ENCODE data around the gene AKR1B15.

The AKR1B15 gene

DNA sequence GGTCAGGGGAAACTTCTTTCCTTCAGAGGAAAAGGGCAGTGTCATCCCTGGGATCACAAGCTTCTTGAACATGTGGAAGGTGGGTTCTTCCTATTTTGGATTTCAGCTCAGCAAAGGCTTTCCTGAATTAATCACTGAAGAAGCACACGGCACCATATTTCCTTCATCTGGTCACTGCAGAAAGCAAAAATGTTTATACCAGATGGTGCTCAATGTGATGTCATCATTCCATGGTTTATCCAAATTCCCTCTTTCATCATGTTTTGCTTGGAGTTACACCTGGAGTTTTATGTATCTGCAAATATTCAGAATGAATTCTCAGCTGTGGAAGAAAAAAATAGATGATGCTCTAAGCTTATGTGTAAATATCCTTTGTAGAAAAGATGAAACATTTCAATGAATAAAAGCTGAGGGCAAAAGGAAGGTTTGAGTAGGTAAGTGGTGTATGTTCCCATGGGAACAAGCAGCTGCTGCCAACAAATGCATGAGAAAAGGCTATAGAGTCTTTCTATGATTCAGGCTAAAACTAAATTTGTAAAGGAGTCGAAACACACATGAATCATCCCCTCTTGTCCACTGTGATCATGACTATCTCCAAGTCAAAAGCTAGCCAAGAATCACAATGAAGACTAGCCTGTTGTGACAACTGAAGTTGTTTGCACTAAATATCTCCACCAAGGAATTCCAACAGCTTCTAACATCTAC is 70.9 kb downstream of the AKR1B15 start:
- Mint-ChIP-seq H3K27me3 (peaks cover 37 to 58% of the 10 kb centered on the region in 2 donors), H3K9me3 (no peaks in the 10 kb centered on the region), H3K4me1 (ENCODE audit: low read depth in 2 of 2) (no peaks in the 10 kb centered on the region), H3K4me3 (no peak overlapping the region), H3K27ac (no peak overlapping the region), H3K36me3 (ENCODE audit: insufficient read depth) (no peaks in the 10 kb centered on the region)
- no peak for ATAC-seq (replicated peaks)
- no peak for DNase-seq

DNA sequence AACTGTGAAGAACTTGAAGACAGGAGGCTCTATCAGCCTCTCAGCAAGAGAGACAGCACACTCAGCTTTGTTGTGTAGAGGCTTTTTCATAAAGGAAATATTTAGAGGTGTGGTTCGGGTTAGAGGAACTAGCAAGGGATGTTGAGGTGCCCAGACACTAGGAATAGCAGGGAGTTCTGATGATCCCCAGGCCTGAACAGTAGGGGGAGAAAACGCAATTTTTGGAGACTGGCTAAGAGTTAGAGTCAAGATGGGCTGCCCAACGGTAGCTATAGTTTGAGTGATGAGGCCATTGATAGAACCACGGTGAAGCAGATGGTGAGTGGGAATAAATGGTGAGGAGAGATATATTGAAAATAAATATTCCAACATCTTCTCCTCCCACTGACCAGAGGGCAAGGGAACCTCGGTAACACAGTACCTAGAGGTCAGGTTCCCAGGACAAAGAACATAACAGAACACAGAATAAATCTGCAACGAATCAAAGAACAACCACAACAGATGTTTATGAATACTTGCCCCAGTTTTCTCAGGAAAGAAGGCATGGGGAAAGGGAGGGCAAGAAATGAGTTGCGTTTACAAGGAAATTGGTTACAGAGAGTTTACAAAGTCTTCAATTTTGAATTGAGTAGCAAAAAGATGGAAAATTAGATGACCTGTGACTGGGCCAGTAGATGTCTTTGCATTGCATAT is 73.5 kb downstream of the AKR1B15 start:
- H3K36me3 Mint-ChIP-seq (ENCODE audit: insufficient read depth), result no peaks in the 10 kb centered on the region
- DNase-seq (no peak), ATAC-seq (replicated peaks) (no peak)
- H3K9me3 Mint-ChIP-seq, result no peaks in the 10 kb centered on the region
- peaks cover 40 to 58% of the 10 kb centered on the region in 2 donors for H3K27me3 Mint-ChIP-seq
- no peak overlapping the region for H3K4me3 Mint-ChIP-seq
- H3K4me1 Mint-ChIP-seq (ENCODE audit: low read depth in 2 of 2), result no peaks in the 10 kb centered on the region
- H3K27ac Mint-ChIP-seq, result no peak overlapping the region

DNA sequence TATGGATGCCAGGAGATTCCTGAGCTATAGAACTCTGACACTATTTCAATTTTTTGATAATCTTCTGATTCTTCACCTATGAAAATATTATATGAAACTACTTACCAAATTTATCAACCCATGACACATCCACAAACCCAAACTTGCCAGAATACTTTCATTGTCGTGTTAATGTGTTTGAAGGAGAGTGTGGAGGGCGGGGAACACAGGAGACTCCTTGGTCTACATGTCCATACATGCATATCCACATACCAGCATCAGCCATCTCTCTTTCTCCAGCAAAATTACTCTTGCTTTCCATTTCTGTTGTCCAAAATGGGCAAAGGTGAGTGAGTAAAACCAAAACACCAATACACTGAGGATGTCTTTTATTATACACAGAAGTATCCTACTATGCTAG is 74.3 kb downstream of the AKR1B15 start:
- H3K4me1 Mint-ChIP-seq (ENCODE audit: low read depth in 2 of 2), result no peaks in the 10 kb centered on the region
- no peak overlapping the region for H3K4me3 Mint-ChIP-seq
- H3K36me3 Mint-ChIP-seq (ENCODE audit: insufficient read depth), result no peaks in the 10 kb centered on the region
- no peaks in the 10 kb centered on the region for H3K9me3 Mint-ChIP-seq
- ATAC-seq (replicated peaks) (no peak), DNase-seq (no peak)
- no peak overlapping the region for H3K27ac Mint-ChIP-seq
- peaks cover 47 to 58% of the 10 kb centered on the region in 2 donors for H3K27me3 Mint-ChIP-seq

DNA sequence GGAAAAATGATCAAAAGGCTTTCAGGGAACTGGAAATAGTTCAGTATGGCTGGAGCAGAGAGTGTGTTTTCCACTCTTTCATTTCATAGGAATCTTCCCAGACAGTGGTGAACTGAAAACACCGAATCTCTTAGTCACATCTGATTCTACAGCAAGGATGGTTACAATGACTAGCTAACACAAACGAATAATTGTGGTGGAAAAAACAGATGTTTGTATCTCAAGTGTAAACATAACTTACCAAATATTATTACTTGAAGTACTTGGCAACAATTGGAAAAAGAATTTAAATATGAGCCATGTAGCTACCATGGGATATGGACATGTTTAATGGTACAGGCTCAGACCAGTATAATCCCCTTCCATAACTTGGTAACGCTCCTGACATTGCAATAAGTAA is 76.6 kb downstream of the AKR1B15 start:
- Mint-ChIP-seq H3K36me3 (ENCODE audit: insufficient read depth) (no peaks in the 10 kb centered on the region), H3K9me3 (no peaks in the 10 kb centered on the region), H3K4me3 (no peak overlapping the region), H3K27ac (no peak overlapping the region), H3K27me3 (peaks cover 66 to 69% of the 10 kb centered on the region in 2 donors), H3K4me1 (ENCODE audit: low read depth in 2 of 2) (no peaks in the 10 kb centered on the region)
- DNase-seq, result no peak
- ATAC-seq (replicated peaks), result no peak

DNA sequence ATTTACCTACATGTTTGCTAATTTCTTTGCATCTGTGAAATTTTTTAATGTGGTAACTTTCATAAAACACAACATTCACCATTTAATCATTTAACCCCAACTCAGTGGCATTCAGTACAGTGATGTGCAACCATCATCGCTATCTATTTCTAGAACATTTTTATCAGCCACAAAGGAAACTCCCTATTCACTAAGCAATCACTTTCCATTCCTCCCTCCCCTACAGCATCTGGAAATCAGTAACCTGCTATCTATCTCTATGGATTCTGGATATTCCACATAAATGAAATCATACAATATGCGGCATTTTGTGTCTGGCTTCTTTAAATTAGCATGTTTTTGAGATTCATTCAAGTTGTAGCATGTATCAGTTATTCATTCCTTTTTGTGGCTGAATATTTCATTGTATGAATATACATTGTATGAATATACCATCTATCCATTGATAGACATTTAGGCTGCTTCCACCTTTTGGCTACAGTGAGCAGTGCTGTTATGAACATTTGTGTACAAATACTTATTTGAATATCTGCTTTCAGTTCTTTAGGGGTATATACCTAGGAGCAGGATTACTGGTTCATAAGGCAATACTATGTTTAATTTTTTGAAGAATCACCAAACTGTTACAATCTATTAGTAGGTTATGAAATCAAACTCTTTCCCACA is 78.3 kb downstream of the AKR1B15 start:
- no peak for DNase-seq
- no peak overlapping the region for H3K4me3 Mint-ChIP-seq
- H3K4me1 Mint-ChIP-seq (ENCODE audit: low read depth in 2 of 2), result no peaks in the 10 kb centered on the region
- peaks cover 66 to 71% of the 10 kb centered on the region in 2 donors for H3K27me3 Mint-ChIP-seq
- H3K9me3 Mint-ChIP-seq, result no peaks in the 10 kb centered on the region
- no peak overlapping the region for H3K27ac Mint-ChIP-seq
- no peak for ATAC-seq (replicated peaks)
- no peaks in the 10 kb centered on the region for H3K36me3 Mint-ChIP-seq (ENCODE audit: insufficient read depth)

DNA sequence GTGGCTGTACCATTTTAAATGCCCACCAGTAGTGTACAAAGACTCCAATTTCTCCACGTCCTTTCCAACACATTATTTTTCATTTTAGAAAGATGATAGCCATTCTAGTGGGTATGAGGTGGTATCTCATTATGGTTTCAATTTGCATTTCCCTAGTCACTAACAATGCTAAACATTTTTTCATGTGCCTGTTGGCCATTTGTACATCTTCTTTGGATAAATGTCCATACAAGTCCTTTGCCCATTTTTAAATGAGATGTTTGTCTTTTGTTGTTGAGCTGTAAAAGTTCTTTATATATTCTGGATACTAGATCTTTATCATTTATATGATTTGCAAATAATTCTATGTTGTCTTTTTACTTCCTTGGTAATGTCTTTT is 78.9 kb downstream of the AKR1B15 start:
- DNase-seq (no peak), ATAC-seq (replicated peaks) (no peak)
- H3K36me3 Mint-ChIP-seq (ENCODE audit: insufficient read depth), result no peaks in the 10 kb centered on the region
- no peaks in the 10 kb centered on the region for H3K4me1 Mint-ChIP-seq (ENCODE audit: low read depth in 2 of 2)
- no peaks in the 10 kb centered on the region for H3K9me3 Mint-ChIP-seq
- no peak overlapping the region for H3K4me3 Mint-ChIP-seq
- no peak overlapping the region for H3K27ac Mint-ChIP-seq
- H3K27me3 Mint-ChIP-seq, result peaks cover 60 to 65% of the 10 kb centered on the region in 2 donors

DNA sequence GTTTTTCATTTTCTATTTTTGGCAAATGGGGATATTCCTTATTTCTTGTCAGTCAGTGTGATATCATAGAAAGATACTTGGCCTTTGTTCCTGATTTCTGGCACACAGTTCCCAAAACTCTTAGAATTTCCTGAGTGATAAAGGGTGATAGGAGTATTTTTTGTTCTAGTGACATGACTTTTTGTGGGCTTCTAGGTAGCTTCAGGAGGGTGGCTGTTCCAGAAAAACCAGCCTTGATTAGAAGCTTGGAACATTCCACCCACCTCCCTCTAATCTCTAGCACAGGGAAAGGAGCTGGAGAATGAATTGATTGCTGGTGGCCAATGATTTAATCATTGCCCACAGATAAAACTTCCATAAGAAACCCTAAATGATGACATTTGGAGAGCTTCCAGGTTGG is 80.5 kb downstream of the AKR1B15 start:
- Mint-ChIP-seq H3K4me3 (no peak overlapping the region), H3K27ac (no peak overlapping the region), H3K36me3 (ENCODE audit: insufficient read depth) (no peaks in the 10 kb centered on the region), H3K9me3 (no peaks in the 10 kb centered on the region), H3K4me1 (ENCODE audit: low read depth in 2 of 2) (no peaks in the 10 kb centered on the region), H3K27me3 (peaks cover 53 to 59% of the 10 kb centered on the region in 2 donors)
- DNase-seq (no peak), ATAC-seq (replicated peaks) (no peak)
